BJ (cell line): ENCODE measurements around the gene SLC7A9. TPM values are rescaled to one million over a fixed set of nuclear protein-coding genes. Genes with fewer than 3 reads are reported as not detected.
A peak's percentile ranks its signal among the peaks of the same experiment; 100 is the strongest.

Experiments
- CTCF ChIA-PET: fragments of 350-600 bp; formaldehyde crosslinking; extraction: SDS; loops from one replicate; lab custom pipeline; 2021; ENCODE audit warnings: antibody characterized with exemption, inconsistent platforms; lab: Yijun Ruan, JAX
- POLR2A ChIA-PET: fragments of 300-600 bp; sonication (Branson Sonifier 250); formaldehyde crosslinking; extraction: SDS; loops from one replicate; lab custom pipeline; 2021; ENCODE audit warnings: antibody characterized with exemption; lab: Charles Lee
- DNase-seq: peaks from one replicate; pipeline ENCODE4 v3.0.0-alpha.2; 2011; ENCODE audit warnings: low read depth
- H3K27me3 ChIP-seq: 2 replicates; pipeline ENCODE4 v1.6.0; 2011; ENCODE audit warnings: low read length; ENCODE audit not compliant: control insufficient read depth, insufficient read depth
- H3K36me3 ChIP-seq: 2 replicates; pipeline ENCODE4 v1.5.1; 2011; ENCODE audit warnings: low read length; ENCODE audit not compliant: control insufficient read depth, insufficient read depth
- H3K4me3 ChIP-seq: 2 replicates; pipeline ENCODE4 v1.5.1; 2011; ENCODE audit warnings: low read depth, mild to moderate bottlenecking, control low read depth, low read length
- CTCF ChIP-seq: IDR thresholded peaks from 2 replicates; pipeline ENCODE4 v1.5.1; 2011; ENCODE audit warnings: low read depth, mild to moderate bottlenecking, control low read depth, inconsistent platforms, low read length, moderate library complexity; ENCODE audit not compliant: insufficient read depth
- polyA plus RNA-seq: library from polyadenylated mRNA; depleted of rRNA; stranded (reverse); fragments of >200 nt; gene quantifications from 2 replicates; pipeline ENCODE4 v1.2.3, GENCODE V29; 2011

Gene SLC7A9
- polyA plus RNA-seq, 1 experiment = not detected

GRCh38 chr19:32830231-32831014 lies 39.1 kb downstream of the SLC7A9 start:
- TF ChIP-seq CTCF = no peak
- Histone ChIP-seq H3K27me3 (no peaks in the 10 kb centered on the region), H3K4me3 (no peak overlapping the region), H3K36me3 (no peaks in the 10 kb centered on the region)
- ChIA-PET CTCF (interaction anchor here (0.6 kb wide), 1 partner anchor 1623 kb away, joined by 3 read pairs; no protein-coding TSS in a partner anchor), POLR2A (no interaction called here)
- DNase-seq = peak; percentile 11

GRCh38 chr19:32829345-32829896 lies 40.1 kb downstream of the SLC7A9 start:
- POLR2A ChIA-PET = no interaction called here

GRCh38 chr19:32828643-32829344 lies 40.8 kb downstream of the SLC7A9 start:
- no peak overlapping the region for H3K4me3 ChIP-seq
- ChIA-PET POLR2A (no interaction called here), CTCF (interaction anchor here (0.9 kb wide), 1 partner anchor 138 kb away, joined by 3 read pairs; no protein-coding TSS in a partner anchor)
- no peaks in the 10 kb centered on the region for H3K36me3 ChIP-seq
- TF ChIP-seq CTCF = no peak
- no peak for DNase-seq
- H3K27me3 ChIP-seq = peaks cover 2% of the 10 kb centered on the region; the same call in 1 of the 2 replicates

More at GRCh38 chr19:32829345-32829896, 40.1 kb downstream of the SLC7A9 start:
- Histone ChIP-seq H3K27me3 (no peaks in the 10 kb centered on the region; the same call in 1 of the 2 replicates), H3K4me3 (no peak overlapping the region), H3K36me3 (no peaks in the 10 kb centered on the region)
- CTCF ChIA-PET = no interaction called here
- DNase-seq = no peak
- no peak for TF ChIP-seq CTCF

- Histone ChIP-seq H3K27me3 (peaks cover 2% of the 10 kb centered on the region; the same call in 1 of the 2 replicates), H3K36me3 (no peaks in the 10 kb centered on the region), H3K4me3 (no peak overlapping the region)
- POLR2A ChIA-PET = no interaction called here
- no peak for DNase-seq
- TF ChIP-seq CTCF = no peak
- CTCF ChIA-PET = interaction anchor here (0.9 kb wide), 1 partner anchor 138 kb away, joined by 3 read pairs; no protein-coding TSS in a partner anchor
These were observed 41.4 kb downstream of the SLC7A9 start for GRCh38 chr19:32828139-32828538.
